Measurements from ENCODE around the gene TSEN2.
"Not testable (repeated sequence)": the region's sequence is repeated elsewhere in the genome, so short reads cannot be mapped to it uniquely, and the experiment has no call there.

The TSEN2 gene

GRCh38 chr3:12472796-12473195 is 11.5 kb upstream of the TSEN2 start:
- no peak for DNase-seq

- DNase-seq = no peak
These were observed 10.8 kb upstream of the TSEN2 start for GRCh38 chr3:12473511-12473910.

GRCh38 chr3:12476238-12476897 is 7.9 kb upstream of the TSEN2 start:
- peak in 2 of 4 experiments; percentile 19 to 33 for DNase-seq

DNA sequence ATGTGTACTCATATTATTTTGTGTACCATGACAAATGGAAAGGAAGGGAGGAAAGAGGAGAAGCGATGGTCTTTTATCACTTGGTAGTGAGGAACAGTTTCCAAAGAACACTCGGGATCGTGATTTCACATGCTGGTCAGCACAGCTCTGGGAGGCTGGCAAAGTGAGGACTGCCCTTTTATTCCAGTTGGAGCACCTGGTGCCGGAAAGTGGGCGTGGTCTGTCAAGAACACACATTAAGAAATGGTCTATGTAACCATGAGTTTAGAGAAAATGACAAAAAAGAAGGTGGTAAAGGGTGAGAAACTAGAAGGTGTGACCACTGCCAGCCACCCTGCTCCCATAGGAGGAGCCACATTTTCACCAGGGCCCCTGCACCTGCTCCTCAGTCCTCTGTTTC is 7.0 kb upstream of the TSEN2 start:
- no peak for DNase-seq

DNA sequence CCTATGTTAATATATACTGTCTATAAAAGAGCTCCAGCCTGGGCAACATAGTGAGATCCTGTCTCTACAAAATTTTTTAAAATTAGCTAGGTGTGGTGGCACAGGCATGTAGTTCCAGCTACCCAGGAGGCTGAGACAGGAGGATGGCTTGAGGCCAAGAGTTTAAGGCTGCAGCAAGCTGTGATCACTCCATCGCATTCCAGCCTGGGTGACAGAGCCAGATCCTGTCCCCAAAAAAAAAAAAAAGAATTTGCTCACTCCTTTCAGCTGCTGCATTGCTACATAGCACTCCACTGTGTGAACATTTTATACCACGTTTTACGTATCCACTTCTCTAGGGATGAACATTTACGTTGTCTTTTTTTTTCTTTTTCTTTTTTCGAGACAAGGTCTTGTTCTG is 6.0 kb upstream of the TSEN2 start:
- no peak for DNase-seq

- not testable (repeated sequence) for DNase-seq
These were observed 5.1 kb upstream of the TSEN2 start for GRCh38 chr3:12479198-12479597.

- DNase-seq = peak; percentile 53 to 76 (median 60)
These were observed 4.3 kb upstream of the TSEN2 start for GRCh38 chr3:12479919-12480427.

GRCh38 chr3:12483410-12483809 is 870 bp upstream of the TSEN2 start:
- DNase-seq = no peak

- DNase-seq = no peak
These were observed 445 bp upstream of the TSEN2 start for GRCh38 chr3:12483872-12484197.

DNA sequence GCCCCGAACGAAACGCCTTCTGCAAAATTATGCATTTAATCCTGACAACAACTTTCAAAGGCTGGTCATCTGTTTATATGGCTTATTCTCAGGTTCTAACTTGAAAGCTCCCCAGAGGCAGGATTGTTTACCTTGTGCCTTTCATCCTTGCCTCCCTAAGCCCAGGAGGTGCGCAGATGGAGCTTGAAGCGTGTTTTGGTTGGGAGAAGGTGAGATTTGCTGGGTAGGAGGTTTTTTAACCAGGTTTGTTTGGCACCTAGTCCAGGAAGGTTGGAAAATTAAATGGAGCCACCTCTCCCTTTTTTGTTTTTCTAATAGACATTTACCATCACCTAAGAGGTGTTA is 675 bp downstream of the TSEN2 start:
- DNase-seq = no peak

DNA sequence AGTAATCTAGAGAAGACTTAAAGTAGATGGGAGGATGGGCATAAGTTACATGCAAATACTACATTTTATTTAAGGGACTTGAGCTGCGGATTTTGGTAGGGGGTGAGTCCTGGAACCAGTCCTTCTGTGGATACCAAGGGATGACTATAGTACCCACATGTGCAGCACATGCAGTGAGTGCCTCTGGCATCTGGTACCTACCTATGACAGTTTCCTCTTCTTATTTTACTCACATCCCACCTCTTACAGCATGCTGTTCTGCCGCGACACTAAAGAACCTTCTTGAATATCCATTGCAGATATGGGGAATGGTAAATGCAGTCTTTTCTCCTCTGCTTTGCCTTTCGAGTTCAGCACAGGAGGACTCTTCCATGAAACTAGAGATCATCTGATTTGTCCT is 1.7 kb downstream of the TSEN2 start:
- DNase-seq = no peak

GRCh38 chr3:12486916-12487315 is 2.6 kb downstream of the TSEN2 start:
- peak; percentile 24 to 68 (median 52) for DNase-seq

DNA sequence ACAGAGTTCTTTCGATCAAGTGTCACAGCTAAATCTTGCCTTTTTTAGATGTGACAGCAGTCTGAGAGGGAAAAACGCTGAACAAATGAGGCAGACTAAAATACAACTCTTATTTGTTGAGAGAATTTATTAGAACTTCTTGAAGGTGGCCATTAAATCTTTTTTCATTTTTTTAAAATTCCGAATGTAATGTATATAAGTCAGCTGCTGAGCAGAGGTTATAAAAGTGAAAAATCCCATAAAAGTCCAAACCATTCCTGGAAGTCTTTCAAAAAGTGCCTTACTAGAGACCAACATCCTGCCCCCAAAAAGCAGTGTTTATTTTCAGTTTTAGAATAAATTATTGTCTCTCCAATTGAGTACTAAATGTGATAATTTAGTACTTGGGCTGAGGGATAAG is 3.1 kb downstream of the TSEN2 start:
- no peak for DNase-seq

DNA sequence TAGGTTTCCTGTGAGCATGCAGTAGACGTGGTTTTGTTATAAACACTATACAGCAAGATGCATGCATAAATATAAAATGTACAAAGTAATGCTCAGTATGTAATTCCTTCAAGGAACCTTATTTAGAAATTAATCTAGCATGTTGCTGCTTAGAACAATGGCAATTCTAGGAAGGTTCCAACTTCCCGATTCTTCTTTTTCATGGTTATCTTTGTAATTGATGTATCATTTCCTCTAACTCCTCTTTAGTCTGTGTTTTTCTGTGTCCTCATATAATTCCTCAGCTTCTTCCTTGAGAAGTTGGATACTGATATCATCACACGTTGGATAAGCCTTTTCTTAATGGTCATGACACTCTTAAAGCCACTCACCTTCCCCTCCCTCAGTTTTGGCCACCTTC is 3.5 kb downstream of the TSEN2 start:
- DNase-seq = peak in 2 of 4 experiments; percentile 38 to 41

DNA sequence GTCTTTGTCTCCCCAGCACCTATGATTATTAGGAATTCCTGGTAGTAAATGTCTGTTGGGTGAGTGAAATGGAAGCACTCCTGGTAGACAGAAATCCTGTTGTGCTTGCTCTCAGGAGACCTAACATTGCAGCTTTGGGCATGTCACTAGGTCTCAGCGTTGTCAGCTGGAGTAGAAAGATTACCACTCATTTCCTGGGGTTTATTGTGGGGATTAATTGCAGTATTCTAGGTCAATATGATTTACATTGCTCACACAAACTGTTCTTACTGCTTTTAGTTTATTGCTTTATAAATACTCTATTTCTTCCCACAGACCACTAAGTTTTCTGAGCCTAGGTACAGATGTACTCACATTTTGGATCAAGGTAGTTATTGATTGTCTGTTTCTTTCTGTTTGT is 5.1 kb downstream of the TSEN2 start:
- no peak for DNase-seq

DNA sequence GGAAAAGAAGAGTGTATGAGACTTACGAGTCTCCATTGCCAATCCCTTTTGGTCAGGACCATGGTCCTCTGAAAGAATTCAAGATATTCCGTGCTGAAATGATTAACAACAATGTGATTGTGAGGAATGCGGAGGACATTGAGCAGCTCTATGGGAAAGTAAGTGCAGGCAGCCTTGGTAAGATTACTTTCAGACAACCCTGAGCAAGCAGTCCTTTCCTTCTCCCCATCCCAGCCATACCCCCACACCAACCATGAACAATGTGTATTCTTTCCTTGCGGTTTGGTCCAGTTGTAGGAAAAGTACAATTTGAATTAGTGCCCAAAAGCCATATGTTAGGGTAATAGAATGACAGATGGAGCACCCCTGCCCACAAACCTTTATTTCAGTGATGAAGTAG is 5.6 kb downstream of the TSEN2 start:
- DNase-seq = no peak

GRCh38 chr3:12490547-12490946 is 6.3 kb downstream of the TSEN2 start:
- no peak for DNase-seq

DNA sequence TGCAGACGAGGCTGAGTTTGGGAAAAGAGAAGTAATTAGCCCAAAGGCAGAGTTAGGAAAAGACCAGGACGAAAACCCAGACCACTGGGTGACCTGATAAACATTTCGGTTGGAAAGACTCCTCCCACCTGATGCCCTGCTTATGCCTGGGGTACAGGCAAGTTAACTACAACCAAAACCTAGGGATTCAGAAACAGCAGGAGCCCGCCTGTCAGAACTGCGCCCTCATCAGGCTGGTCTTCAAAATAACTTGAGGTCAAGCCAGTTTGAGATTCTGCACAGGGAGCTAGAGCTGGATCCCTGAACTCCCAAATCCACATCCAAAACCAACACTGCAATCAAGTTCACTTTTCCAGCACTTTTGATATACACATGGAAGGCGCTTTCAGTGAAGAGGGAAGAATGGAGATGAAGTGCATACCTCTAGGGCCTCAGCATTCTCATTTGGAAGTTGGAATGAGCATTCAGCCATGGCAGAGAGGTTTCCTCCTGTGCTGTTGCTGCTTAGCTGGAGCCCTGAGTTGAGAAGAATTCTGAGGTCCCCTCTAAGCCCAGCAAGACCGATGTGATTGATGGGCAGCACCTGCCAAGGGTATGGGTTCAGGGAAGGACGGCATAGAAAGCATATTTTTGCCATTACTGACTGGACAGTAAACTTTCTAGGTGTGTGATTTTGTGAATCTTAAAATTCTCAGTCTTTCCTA is 11.6 kb downstream of the TSEN2 start:
- no peak for DNase-seq

- no peak for DNase-seq
These were observed 12.1 kb downstream of the TSEN2 start for GRCh38 chr3:12496453-12496761.

GRCh38 chr3:12499474-12499873 is 15.2 kb downstream of the TSEN2 start:
- no peak for DNase-seq

DNA sequence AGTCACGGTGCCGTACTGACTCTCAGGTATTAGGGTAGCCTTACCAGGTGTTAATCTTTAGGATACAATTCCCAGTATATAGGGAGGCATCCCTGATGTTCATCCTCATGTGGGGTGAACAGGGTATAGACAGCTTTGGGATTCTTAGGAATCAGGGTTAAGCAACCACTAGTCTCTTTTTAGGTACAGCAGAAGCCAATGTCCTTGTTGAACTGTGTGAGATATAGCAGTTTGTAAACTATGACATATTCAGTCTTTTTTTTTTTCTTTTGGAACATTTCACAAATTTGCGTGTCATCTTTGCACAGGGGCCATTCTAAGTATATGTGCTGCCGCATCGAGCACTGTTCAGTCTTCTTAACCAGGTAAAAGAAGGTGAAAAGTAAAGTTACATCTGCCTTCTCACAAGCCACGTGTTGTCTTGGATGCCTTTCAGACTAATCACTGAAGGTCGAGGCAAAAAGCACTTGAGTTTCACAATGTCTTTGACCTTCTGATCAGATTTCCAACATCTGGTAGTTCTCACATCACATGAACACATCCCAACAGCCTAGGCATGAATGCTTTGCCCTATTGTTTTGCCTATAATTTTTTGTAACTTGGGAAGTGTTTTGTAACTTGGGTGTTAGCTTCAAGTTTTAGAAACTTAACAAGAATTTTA is 17.2 kb downstream of the TSEN2 start:
- no peak for DNase-seq

GRCh38 chr3:12503126-12503957 is 19.1 kb downstream of the TSEN2 start:
- peak; percentile 58 to 82 (median 78) for DNase-seq

DNA sequence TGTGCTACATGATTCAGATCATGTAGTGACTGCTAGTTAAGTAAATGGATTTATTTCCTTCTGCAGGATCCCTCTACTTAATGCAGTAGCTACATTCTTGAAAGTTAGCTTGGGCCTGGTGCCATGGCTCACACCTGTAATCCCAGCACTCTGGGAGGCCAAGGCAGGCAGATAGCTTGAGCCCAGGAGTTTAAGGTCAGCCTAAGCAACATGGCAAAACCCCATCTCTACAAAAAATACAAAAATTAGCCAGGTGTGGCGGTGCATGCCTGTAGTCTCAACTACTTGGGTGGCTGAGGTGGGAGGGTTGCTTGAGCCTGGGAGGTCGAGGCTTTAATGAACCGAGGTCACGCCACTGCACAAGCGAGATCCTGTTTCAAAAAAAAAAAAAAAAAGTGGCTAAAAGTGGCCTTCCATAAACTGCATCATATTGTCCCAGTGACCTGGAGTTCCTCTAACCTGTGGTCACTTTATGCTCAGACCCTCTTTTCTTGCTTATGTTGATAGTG is 22.0 kb downstream of the TSEN2 start:
- no peak for DNase-seq

Measured in suppressor macrophage (primary cell).